CD4-positive, alpha-beta T cell treated with Interleukin-17A for 1 hour (primary cell): Measurements from ENCODE around the gene LDLRAD4.

Source experiments
- DNase-seq: peaks from one replicate; pipeline ENCODE4 v3.0.0-alpha.2; 2020

The LDLRAD4 gene

GRCh38 chr18:13438507-13439056 is 220.0 kb downstream of the LDLRAD4 start:
- no peak for DNase-seq

- DNase-seq = no peak
These were observed 220.9 kb downstream of the LDLRAD4 start for GRCh38 chr18:13439461-13439860.

- DNase-seq = no peak
These were observed 222.0 kb downstream of the LDLRAD4 start for GRCh38 chr18:13440277-13441248.

- no peak for DNase-seq
These were observed 223.2 kb downstream of the LDLRAD4 start for GRCh38 chr18:13441736-13442135.

- no peak for DNase-seq
These were observed 223.9 kb downstream of the LDLRAD4 start for GRCh38 chr18:13442451-13442850.

GRCh38 chr18:13443552-13443951 is 225.0 kb downstream of the LDLRAD4 start:
- no peak for DNase-seq

- no peak for DNase-seq
These were observed 226.1 kb downstream of the LDLRAD4 start for GRCh38 chr18:13444430-13445240.

GRCh38 chr18:13445241-13445897 is 226.8 kb downstream of the LDLRAD4 start:
- DNase-seq = no peak

- DNase-seq = no peak
These were observed 227.5 kb downstream of the LDLRAD4 start for GRCh38 chr18:13446024-13446423.

- no peak for DNase-seq
These were observed 228.3 kb downstream of the LDLRAD4 start for GRCh38 chr18:13446610-13447461.

- DNase-seq = no peak
These were observed 229.2 kb downstream of the LDLRAD4 start for GRCh38 chr18:13447621-13448334.

GRCh38 chr18:13448335-13448795 is 229.8 kb downstream of the LDLRAD4 start:
- DNase-seq = no peak

- no peak for DNase-seq
These were observed 231.1 kb downstream of the LDLRAD4 start for GRCh38 chr18:13449651-13450050.

- no peak for DNase-seq
These were observed 232.0 kb downstream of the LDLRAD4 start for GRCh38 chr18:13450289-13451212.

- no peak for DNase-seq
These were observed 232.6 kb downstream of the LDLRAD4 start for GRCh38 chr18:13451213-13451540.

GRCh38 chr18:13451661-13452387 is 233.3 kb downstream of the LDLRAD4 start:
- no peak for DNase-seq

- DNase-seq = no peak
These were observed 233.8 kb downstream of the LDLRAD4 start for GRCh38 chr18:13452388-13452811.

- no peak for DNase-seq
These were observed 234.5 kb downstream of the LDLRAD4 start for GRCh38 chr18:13452871-13453680.
